Eye (tissue), 1 donor: ENCODE measurements around the gene TRPM4.

Experiments
- DNase-seq: peaks from one replicate; pipeline ENCODE4 v3.0.0-alpha.2; 2015

The TRPM4 gene

GRCh38 chr19:49241769-49242168 lies 84.2 kb downstream of the TRPM4 start:
- DNase-seq, result no peak

GRCh38 chr19:49243129-49243528 lies 85.5 kb downstream of the TRPM4 start:
- no peak for DNase-seq

GRCh38 chr19:49243726-49244125 lies 86.1 kb downstream of the TRPM4 start:
- no peak for DNase-seq

GRCh38 chr19:49244256-49244655 lies 86.7 kb downstream of the TRPM4 start:
- DNase-seq, result no peak

GRCh38 chr19:49247676-49248075 lies 90.1 kb downstream of the TRPM4 start:
- DNase-seq, result no peak

- no peak for DNase-seq
These were observed 92.3 kb downstream of the TRPM4 start for GRCh38 chr19:49249933-49250332.

- no peak for DNase-seq
These were observed 98.1 kb downstream of the TRPM4 start for GRCh38 chr19:49255674-49256073.

GRCh38 chr19:49256691-49257090 lies 99.1 kb downstream of the TRPM4 start:
- DNase-seq, result no peak
